OCI-LY3 (cell line): ENCODE results near the gene APBB2.

Experiments used
- EZH2phosphoT487 ChIP-seq: fragments of 200-600 bp; shearing (Covaris generic); IDR thresholded peaks from 2 replicates; pipeline ENCODE4 v1.6.1; 2018; ENCODE audit warnings: antibody characterized with exemption, mixed run types, low read depth
- TF ChIP-seq, protein P1 (sequence below): fragments of 200-600, 300-600 bp; sonication (generic); IDR thresholded peaks from 2 replicates; pipeline ENCODE4 v1.5.1; 2014; ENCODE audit warnings: antibody characterized with exemption, low read length, low read depth

DNA sequence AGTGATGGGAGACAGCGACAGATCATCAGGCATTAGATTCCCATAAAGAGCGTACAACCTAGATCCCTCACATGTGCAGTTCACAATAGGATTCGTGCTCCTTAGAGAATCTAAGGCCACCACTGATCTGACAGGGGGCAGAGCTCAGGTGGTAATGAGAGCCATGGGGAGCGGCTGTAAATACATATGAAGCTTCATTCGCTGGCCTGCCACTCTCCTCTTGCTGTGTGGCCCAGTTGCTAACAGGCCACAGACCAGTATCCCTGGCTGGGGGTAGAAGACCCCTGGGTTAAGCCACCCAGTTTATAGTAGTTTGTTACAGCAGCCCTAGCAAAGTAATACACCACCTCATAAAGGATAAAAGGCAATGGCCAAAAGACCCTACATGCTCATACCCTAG, 30.3 kb downstream of the APBB2 start:
- TF ChIP-seq EZH2phosphoT487: no peak
- TF ChIP-seq, protein P1, sequence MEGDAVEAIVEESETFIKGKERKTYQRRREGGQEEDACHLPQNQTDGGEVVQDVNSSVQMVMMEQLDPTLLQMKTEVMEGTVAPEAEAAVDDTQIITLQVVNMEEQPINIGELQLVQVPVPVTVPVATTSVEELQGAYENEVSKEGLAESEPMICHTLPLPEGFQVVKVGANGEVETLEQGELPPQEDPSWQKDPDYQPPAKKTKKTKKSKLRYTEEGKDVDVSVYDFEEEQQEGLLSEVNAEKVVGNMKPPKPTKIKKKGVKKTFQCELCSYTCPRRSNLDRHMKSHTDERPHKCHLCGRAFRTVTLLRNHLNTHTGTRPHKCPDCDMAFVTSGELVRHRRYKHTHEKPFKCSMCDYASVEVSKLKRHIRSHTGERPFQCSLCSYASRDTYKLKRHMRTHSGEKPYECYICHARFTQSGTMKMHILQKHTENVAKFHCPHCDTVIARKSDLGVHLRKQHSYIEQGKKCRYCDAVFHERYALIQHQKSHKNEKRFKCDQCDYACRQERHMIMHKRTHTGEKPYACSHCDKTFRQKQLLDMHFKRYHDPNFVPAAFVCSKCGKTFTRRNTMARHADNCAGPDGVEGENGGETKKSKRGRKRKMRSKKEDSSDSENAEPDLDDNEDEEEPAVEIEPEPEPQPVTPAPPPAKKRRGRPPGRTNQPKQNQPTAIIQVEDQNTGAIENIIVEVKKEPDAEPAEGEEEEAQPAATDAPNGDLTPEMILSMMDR: no peak
